ENCODE results near the gene CNTNAP2. TPM values are rescaled to one million over a fixed set of nuclear protein-coding genes. Genes with fewer than 3 reads are reported as not detected.

The CNTNAP2 gene
- total and polyA plus RNA-seq, 2 donors (not counting 1 experiment from before 2014, with no cell fraction given), result not detected

GRCh38 chr7:147707926-147708325, 1591.3 kb downstream of the CNTNAP2 start:
- Histone ChIP-seq H3K4me3 (replicated peaks in 1 of 4; ENCODE audit: control extremely low read depth in 1 of 4, insufficient read depth in 1 of 4, low read depth in 3 of 4, low read length in 4 of 4) (no peak overlapping the region), H3K9me3 (ENCODE audit: control insufficient read depth, insufficient read depth, low read depth, low read length) (no peaks in the 10 kb centered on the region), H3K36me3 (ENCODE audit: control insufficient read depth, insufficient read depth, low read length) (no peaks in the 10 kb centered on the region), H3K4me1 (ENCODE audit: control insufficient read depth, extremely low read depth, insufficient read depth, low read length) (no peaks in the 10 kb centered on the region), H3K27ac (ENCODE audit: insufficient read depth, low read length) (no peak overlapping the region), H3K79me2 (ENCODE audit: control insufficient read depth, insufficient read depth, low read length) (no peaks in the 10 kb centered on the region), H3K9ac (ENCODE audit: insufficient read depth, low read length) (no peak overlapping the region), H2AFZ (ENCODE audit: low read length) (no peak overlapping the region), H3K4me2 (ENCODE audit: extremely low read depth, insufficient read depth, low read length) (no peak overlapping the region), H3K27me3 (ENCODE audit: control insufficient read depth, insufficient read depth, low read length) (no peaks in the 10 kb centered on the region), H4K20me1 (ENCODE audit: control insufficient read depth, extremely low read depth, insufficient read depth, low read length) (no peaks in the 10 kb centered on the region)
- TF ChIP-seq CTCF (conservative IDR thresholded peaks at IDR 0.05 in 1 of 2, IDR thresholded peaks at IDR 0.05 in 1 of 2; ENCODE audit: low read depth in 1 of 2, low read length in 2 of 2) (no peak), EZH2 (IDR thresholded peaks at IDR 0.05; ENCODE audit: low read length, missing control alignments) (no peak)
- no peak for DNase-seq (ENCODE audit: low read depth in 2 of 2)

- H4K20me1 ChIP-seq (ENCODE audit: control insufficient read depth, extremely low read depth, insufficient read depth, low read length), result no peaks in the 10 kb centered on the region
- H3K36me3 ChIP-seq (ENCODE audit: control insufficient read depth, insufficient read depth, low read length), result no peaks in the 10 kb centered on the region
- no peaks in the 10 kb centered on the region for H3K9me3 ChIP-seq (ENCODE audit: control insufficient read depth, insufficient read depth, low read depth, low read length)
- no peak for DNase-seq (ENCODE audit: low read depth in 2 of 2)
- H3K4me2 ChIP-seq (ENCODE audit: extremely low read depth, insufficient read depth, low read length), result no peak overlapping the region
- no peak overlapping the region for H3K4me3 ChIP-seq (replicated peaks in 1 of 4; ENCODE audit: control extremely low read depth in 1 of 4, insufficient read depth in 1 of 4, low read depth in 3 of 4, low read length in 4 of 4)
- H3K79me2 ChIP-seq (ENCODE audit: control insufficient read depth, insufficient read depth, low read length), result no peaks in the 10 kb centered on the region
- H3K27ac ChIP-seq (ENCODE audit: insufficient read depth, low read length), result no peak overlapping the region
- no peak overlapping the region for H3K9ac ChIP-seq (ENCODE audit: insufficient read depth, low read length)
- H3K4me1 ChIP-seq (ENCODE audit: control insufficient read depth, extremely low read depth, insufficient read depth, low read length), result no peaks in the 10 kb centered on the region
- TF ChIP-seq EZH2 (IDR thresholded peaks at IDR 0.05; ENCODE audit: low read length, missing control alignments), result no peak
- TF ChIP-seq CTCF (conservative IDR thresholded peaks at IDR 0.05 in 1 of 2, IDR thresholded peaks at IDR 0.05 in 1 of 2; ENCODE audit: low read depth in 1 of 2, low read length in 2 of 2), result no peak
- no peak overlapping the region for H2AFZ ChIP-seq (ENCODE audit: low read length)
- H3K27me3 ChIP-seq (ENCODE audit: control insufficient read depth, insufficient read depth, low read length), result no peaks in the 10 kb centered on the region
Measured at GRCh38 chr7:147708871-147709270, 1592.3 kb downstream of the CNTNAP2 start.

GRCh38 chr7:147711447-147711846, 1594.8 kb downstream of the CNTNAP2 start:
- H3K27me3 ChIP-seq (ENCODE audit: control insufficient read depth, insufficient read depth, low read length), result no peaks in the 10 kb centered on the region
- no peak overlapping the region for H3K4me2 ChIP-seq (ENCODE audit: extremely low read depth, insufficient read depth, low read length)
- no peak overlapping the region for H2AFZ ChIP-seq (ENCODE audit: low read length)
- H3K4me3 ChIP-seq (replicated peaks in 1 of 4; ENCODE audit: control extremely low read depth in 1 of 4, insufficient read depth in 1 of 4, low read depth in 3 of 4, low read length in 4 of 4), result no peak overlapping the region
- TF ChIP-seq EZH2 (IDR thresholded peaks at IDR 0.05; ENCODE audit: low read length, missing control alignments), result no peak
- no peak for TF ChIP-seq CTCF (conservative IDR thresholded peaks at IDR 0.05 in 1 of 2, IDR thresholded peaks at IDR 0.05 in 1 of 2; ENCODE audit: low read depth in 1 of 2, low read length in 2 of 2)
- no peak for DNase-seq (ENCODE audit: low read depth in 2 of 2)
- H4K20me1 ChIP-seq (ENCODE audit: control insufficient read depth, extremely low read depth, insufficient read depth, low read length), result no peaks in the 10 kb centered on the region
- H3K9me3 ChIP-seq (ENCODE audit: control insufficient read depth, insufficient read depth, low read depth, low read length), result no peaks in the 10 kb centered on the region
- H3K4me1 ChIP-seq (ENCODE audit: control insufficient read depth, extremely low read depth, insufficient read depth, low read length), result no peaks in the 10 kb centered on the region
- no peaks in the 10 kb centered on the region for H3K79me2 ChIP-seq (ENCODE audit: control insufficient read depth, insufficient read depth, low read length)
- no peak overlapping the region for H3K27ac ChIP-seq (ENCODE audit: insufficient read depth, low read length)
- H3K9ac ChIP-seq (ENCODE audit: insufficient read depth, low read length), result no peak overlapping the region
- H3K36me3 ChIP-seq (ENCODE audit: control insufficient read depth, insufficient read depth, low read length), result no peaks in the 10 kb centered on the region

All from fibroblast of lung (primary cell).